Medulla oblongata (tissue), 1 donor: ENCODE results near the gene LSM11.

Source experiments
- DNase-seq: peaks from one replicate; pipeline ENCODE4 v3.0.0-alpha.2; 2015; ENCODE audit errors: extremely low spot score

The LSM11 gene

DNA sequence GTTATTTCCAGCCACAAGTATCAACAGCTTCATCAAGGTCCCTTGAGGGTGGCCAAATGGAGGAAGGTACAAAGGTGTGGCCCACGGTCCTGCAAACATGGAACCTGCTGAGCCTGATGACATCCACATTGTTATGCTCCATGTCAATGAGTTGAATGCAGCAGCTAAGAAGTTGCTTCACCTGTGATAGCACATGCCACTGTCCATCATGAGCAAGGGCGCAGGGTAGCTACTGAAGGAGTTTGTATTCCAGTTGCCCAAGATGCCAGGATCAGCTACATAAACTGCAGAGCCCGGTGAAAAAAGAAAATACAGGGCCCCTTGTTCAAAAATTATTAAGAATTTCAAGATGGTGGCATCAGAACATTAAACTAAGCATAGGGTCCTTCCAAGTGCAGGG, 24.2 kb downstream of the LSM11 start:
- DNase-seq: no peak

DNA sequence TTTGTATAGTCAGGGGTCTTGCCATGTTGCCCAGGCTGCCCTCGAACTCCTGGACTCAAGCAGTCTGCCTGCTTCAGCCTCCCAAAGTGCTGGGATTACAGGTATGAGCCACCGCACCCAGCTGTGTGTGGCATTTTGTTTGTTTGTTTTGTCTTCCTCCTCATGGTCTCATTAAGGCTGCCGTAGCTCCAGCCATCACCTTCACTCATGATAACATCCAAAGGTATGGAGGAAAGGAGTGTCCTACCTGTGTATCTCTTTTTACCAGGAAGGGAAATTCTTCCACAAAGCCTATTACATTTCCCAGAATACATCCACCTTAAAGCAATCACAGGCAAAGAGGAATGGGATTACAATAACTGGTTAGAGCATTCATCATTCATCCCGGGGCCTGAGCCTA, 27.2 kb downstream of the LSM11 start:
- DNase-seq: no peak

DNA sequence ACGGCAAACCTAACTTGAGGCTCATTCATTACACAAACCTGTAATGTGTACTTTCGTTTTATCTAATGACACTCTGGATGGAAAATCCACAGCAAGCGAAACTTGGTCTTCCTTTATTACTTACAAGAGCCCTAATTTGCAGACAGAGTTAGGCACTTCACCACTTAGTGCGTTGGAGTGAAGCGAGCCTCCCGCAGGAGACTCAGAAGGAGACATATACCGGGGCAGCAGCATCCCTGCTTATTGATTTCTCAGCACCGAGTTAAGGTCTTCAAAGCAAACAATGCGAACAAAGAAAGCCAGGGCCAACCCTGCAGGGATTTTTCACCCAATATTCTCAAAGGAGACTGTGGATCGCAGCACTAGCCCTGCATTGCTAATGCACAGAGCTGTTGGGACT, 28.6 kb downstream of the LSM11 start:
- no peak for DNase-seq

DNA sequence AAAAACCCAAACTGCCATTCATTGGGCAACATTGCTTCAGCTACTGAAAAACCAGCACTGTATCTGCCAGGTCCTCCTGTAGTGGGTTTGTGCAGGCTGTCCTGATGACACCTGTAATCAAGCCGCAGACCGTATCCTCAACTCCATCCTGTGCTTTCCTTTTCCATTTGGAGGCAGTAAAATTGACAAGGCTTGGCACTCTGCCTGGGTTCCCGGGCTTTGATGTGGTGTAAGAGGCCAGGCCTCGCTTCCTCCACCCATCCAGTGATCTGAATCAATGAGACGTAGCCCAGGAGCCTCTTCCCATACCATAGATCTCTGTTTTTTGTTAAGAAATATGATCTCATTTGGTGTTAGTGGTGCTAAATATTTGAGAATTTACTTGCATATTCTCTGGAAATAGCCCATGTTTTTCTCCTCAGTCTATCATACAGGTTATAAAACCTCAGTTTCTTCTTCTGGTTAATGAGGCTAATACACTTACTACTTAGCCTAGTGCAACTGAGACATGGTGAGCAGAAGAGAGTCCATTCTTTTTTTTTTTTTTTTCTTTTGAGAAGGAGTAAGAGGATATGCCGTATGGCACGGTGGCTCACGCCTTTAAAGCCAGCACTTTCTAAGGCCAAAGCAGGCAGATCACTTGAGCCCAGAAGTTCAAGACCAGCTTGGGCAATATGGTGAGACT, 34.8 kb downstream of the LSM11 start:
- no peak for DNase-seq

DNA sequence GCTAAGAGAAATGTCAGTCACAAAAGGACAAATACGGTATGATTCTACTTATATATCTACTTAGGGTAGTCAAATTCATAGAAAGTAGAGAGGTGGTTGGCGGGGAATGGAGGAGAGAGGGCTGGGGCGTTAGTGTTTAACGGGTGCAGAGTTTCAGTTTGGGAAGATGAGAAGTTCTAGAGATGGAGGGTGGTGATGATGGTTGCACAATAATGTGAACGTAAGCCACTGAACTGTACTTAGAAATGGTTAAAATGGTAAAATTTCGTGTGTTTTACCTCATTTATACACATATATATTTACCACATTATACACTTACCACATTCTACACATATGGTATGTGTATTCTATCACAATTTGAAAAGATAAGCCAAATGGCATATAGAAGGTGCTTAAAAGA, 35.7 kb downstream of the LSM11 start:
- no peak for DNase-seq

DNA sequence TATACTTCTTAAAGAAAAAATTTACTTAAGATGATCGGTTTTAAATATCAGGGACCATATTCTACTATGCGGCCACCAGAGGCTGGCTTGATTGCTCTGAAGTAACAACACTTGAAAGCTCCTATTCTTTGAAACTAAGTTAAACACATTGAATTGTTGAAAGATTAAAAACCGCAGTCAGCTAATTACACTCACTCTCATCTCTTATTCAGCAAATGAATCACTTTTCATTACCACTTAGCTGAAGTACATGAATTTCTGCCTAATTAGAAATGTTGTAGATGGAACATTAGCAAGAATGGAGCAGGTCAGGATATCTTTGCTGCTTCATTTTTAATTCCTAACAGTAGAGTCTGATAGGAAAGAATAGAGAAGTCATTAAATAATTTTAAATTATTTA, 42.3 kb downstream of the LSM11 start:
- no peak for DNase-seq

DNA sequence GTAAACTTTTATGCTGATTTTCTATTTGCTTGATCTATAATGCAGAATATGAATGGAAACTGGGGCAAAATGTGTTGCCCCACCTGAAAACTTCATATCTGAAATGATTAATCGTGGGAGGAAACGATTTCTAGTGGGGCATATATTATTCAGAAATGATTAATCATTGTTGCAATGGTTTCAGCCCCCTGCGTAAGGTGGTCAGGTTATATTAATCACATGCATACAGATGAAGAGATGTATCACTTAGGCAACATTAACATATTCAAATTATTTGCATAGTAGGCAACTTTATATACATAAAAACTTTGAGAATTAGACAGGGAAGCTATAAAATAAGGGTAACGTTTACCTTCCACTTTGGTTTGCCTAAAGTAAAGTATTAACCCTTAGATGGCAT, 49.8 kb downstream of the LSM11 start:
- DNase-seq: no peak

DNA sequence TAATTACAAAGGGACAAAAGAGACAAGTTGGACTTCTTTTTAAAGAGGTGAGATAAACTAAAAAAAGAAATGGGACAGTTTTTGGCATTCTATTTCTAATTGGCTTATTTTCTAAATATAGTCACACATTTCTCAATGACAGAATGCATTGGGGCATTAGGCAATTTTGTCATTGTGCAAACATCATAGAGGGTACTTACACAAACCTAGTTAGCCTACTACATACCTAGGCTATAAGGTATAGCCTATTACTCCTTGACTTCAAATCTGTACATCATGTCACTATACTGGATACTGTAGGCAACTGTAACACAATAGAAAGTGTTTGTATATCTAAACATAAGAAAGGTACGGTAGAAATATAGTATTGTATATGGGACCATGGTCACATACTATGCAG, 56.1 kb downstream of the LSM11 start:
- DNase-seq: no peak

DNA sequence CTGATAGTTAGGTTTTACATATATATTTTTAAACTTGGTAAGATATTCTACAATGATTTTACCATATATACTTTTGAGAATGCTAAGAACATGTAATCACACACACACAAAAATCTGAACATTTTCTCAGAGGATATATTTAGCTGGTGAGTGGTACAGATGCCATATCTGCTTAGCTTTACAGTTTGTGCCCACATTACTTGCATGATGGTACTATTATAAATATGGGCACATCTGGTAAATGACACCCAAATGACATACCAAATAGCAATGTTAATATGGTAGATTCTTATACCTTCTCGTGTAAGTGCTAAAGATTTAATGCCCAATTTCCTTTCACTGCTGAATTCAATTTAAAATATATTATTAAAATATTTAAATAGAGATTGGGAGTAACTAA, 56.6 kb downstream of the LSM11 start:
- DNase-seq: no peak

DNA sequence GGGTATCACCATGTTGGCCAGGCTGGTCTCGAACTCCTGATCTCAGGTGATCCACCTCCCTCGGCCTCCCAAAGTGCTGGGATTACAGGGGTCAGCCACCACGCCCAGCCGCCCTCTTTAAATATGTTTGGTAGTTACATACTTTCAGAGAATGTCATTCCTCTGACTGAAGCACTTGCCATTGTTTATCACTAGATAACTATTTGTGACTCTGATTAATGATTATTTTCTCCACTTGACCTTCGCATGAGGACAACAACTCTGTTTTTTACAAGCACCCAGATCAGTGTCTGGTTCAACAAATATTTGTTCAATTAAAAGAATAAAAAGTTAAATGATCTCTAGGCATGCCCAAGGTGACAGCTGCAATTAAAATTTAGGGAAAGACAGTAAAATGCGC, 59.2 kb downstream of the LSM11 start:
- no peak for DNase-seq

DNA sequence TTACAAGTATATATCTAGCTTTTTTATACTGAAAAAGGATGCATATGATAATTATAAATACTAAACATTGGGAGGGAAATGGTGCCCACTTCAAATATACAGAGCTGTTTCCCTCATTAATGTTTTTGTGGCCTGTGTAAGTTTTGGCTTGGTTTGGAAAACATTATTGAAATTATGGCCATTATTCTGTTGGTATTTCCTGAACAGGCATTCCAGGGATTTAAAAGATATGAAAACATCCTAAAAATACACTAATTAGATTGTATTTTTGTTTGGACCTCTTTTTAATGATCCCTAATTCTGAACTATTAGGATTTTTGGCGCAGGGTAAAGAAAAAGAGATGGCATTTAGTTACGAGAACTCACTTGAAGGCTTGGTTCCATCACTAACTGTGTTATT, 64.5 kb downstream of the LSM11 start:
- DNase-seq: no peak
